Bronchial epithelial cell (primary cell): Measurements from ENCODE around the gene TRIM13. TPM values are rescaled to one million over a fixed set of nuclear protein-coding genes. Genes with fewer than 3 reads are reported as not detected.

ENCODE experiments used
- DNase-seq: peaks from one replicate; pipeline ENCODE4 v3.0.0-alpha.2; 2010; ENCODE audit warnings: low read depth
- FAIRE-seq: peaks from 2 replicates; lab custom pipeline; 2011; peaks lifted over from hg19 to GRCh38; lab: Jason Lieb, UNC
- H3K27me3 ChIP-seq: 2 replicates; pipeline ENCODE4 v1.5.1; 2011; ENCODE audit warnings: low read length; ENCODE audit not compliant: control insufficient read depth, insufficient read depth
- H3K36me3 ChIP-seq: 2 replicates; pipeline ENCODE4 v1.5.1; 2011; ENCODE audit warnings: low read length; ENCODE audit not compliant: control insufficient read depth, insufficient read depth
- H3K4me3 ChIP-seq: 2 replicates; pipeline ENCODE4 v1.5.1; 2011; ENCODE audit warnings: mild to moderate bottlenecking, low read depth, low read length, control low read depth
- CTCF ChIP-seq: IDR thresholded peaks from 2 replicates; pipeline ENCODE4 v1.5.1; 2011; ENCODE audit warnings: mild to moderate bottlenecking, moderate library complexity, low read length, control low read depth, inconsistent platforms; ENCODE audit not compliant: insufficient read depth, severe bottlenecking
- total RNA-seq: library from RNA; depleted of rRNA; stranded (reverse); fragments of >200 nt; gene quantifications from 2 replicates; pipeline ENCODE4 v1.2.1, GENCODE V29; 2014

The TRIM13 gene
- total RNA-seq, 1 donor from 2014 or later: 19.0 TPM

GRCh38 chr13:49956131-49956530 lies 40.7 kb upstream of the TRIM13 start:
- no peak for DNase-seq
- FAIRE-seq: no peak
- Histone ChIP-seq H3K36me3 (no peaks in the 10 kb centered on the region), H3K4me3 (no peak overlapping the region), H3K27me3 (no peaks in the 10 kb centered on the region)
- TF ChIP-seq CTCF: no peak

- H3K27me3 ChIP-seq: no peaks in the 10 kb centered on the region
- H3K36me3 ChIP-seq: no peaks in the 10 kb centered on the region
- H3K4me3 ChIP-seq: no peak overlapping the region
- DNase-seq: no peak
- FAIRE-seq: peak; percentile 58
- TF ChIP-seq CTCF: no peak
Measured at GRCh38 chr13:49958321-49958720, 38.5 kb upstream of the TRIM13 start.

GRCh38 chr13:49967456-49967855 lies 29.4 kb upstream of the TRIM13 start:
- DNase-seq (no peak), FAIRE-seq (no peak)
- TF ChIP-seq CTCF: no peak

GRCh38 chr13:49972709-49973108 lies 24.1 kb upstream of the TRIM13 start:
- DNase-seq (no peak), FAIRE-seq (no peak)
- Histone ChIP-seq H3K4me3 (no peak overlapping the region), H3K27me3 (no peaks in the 10 kb centered on the region), H3K36me3 (no peaks in the 10 kb centered on the region)
- no peak for TF ChIP-seq CTCF

More at GRCh38 chr13:49967456-49967855, 29.4 kb upstream of the TRIM13 start:
- Histone ChIP-seq H3K27me3 (no peaks in the 10 kb centered on the region), H3K36me3 (no peaks in the 10 kb centered on the region), H3K4me3 (no peak overlapping the region)

- no peak for TF ChIP-seq CTCF
- FAIRE-seq (no peak), DNase-seq (no peak)
- Histone ChIP-seq H3K27me3 (no peaks in the 10 kb centered on the region), H3K4me3 (no peak overlapping the region), H3K36me3 (no peaks in the 10 kb centered on the region)
Measured at GRCh38 chr13:49975826-49976225, 21.0 kb upstream of the TRIM13 start.
